ENCODE results near the gene KCNH1. TPM values are rescaled to one million over a fixed set of nuclear protein-coding genes. Genes with fewer than 3 reads are reported as not detected.

Gene KCNH1
- total and polyA plus RNA-seq, 9 of the 15 experiments (the other 6 are each of a cell fraction or from before 2014, with no cell fraction given), result not detected

- TF ChIP-seq MITF (IDR thresholded peaks at IDR 0.05) (no peak), ZNF124 (CRISPR knock-in tag; IDR thresholded peaks at IDR 0.05) (no peak), PML (IDR thresholded peaks at IDR 0.05; ENCODE audit: low read length) (no peak), FOS (IDR thresholded peaks at IDR 0.05; ENCODE audit: extremely low read depth, insufficient read length) (peak; percentile 72), ZNF449 (CRISPR knock-in tag; IDR thresholded peaks at IDR 0.05) (no peak), SMARCB1 (IDR thresholded peaks at IDR 0.05; ENCODE audit: insufficient read length, low read depth) (no peak), KDM5B (IDR thresholded peaks at IDR 0.05; ENCODE audit: insufficient replicate concordance, low read depth, low read length) (no peak), C11orf30 (IDR thresholded peaks at IDR 0.05; ENCODE audit: low read depth) (0 out of 2 replicates have a peak, but pooled peaks have one; percentile 47), SNAPC5 (CRISPR knock-in tag; IDR thresholded peaks at IDR 0.05) (no peak), SREBF2 (CRISPR knock-in tag; IDR thresholded peaks at IDR 0.05) (no peak), GABPA (tag; conservative IDR thresholded peaks at IDR 0.05; ENCODE audit: low read depth) (no peak), E4F1 (CRISPR knock-in tag; IDR thresholded peaks at IDR 0.05; ENCODE audit: borderline replicate concordance) (no peak), KLF1 (tag; IDR thresholded peaks at IDR 0.05) (no peak), RBM39 (optimal IDR thresholded peaks at IDR 0.05; ENCODE audit: low read depth, low read length) (no peak), POLR2G (IDR thresholded peaks at IDR 0.05; ENCODE audit: low read depth, low read length) (no peak), MAFK (IDR thresholded peaks at IDR 0.05; ENCODE audit: low read length) (peak; percentile 19; the same call in 1 of the 2 replicates), POLR3G (IDR thresholded peaks at IDR 0.05; ENCODE audit: extremely low read depth, insufficient read length, insufficient replicate concordance) (no peak), RBM17 (IDR thresholded peaks at IDR 0.05; ENCODE audit: borderline replicate concordance, low read depth, low read length) (no peak), ZNF311 (CRISPR knock-in tag; IDR thresholded peaks at IDR 0.05) (no peak), ATF7 (IDR thresholded peaks at IDR 0.05) (peak; percentile 14; the same call in 1 of the 2 replicates), IRF9 (tag; IDR thresholded peaks at IDR 0.05) (no peak), ATF4 (CRISPR knock-in tag; IDR thresholded peaks at IDR 0.05) (no peak), POLR2H (tag; IDR thresholded peaks at IDR 0.05; ENCODE audit: low read depth) (no peak)
Measured at GRCh38 chr1:211037095-211037494, 96.9 kb downstream of the KCNH1 start (continued).
